B cell (primary cell): Measurements from ENCODE around the gene SRGAP2B.
"Not testable (repeated sequence)": the region's sequence is repeated elsewhere in the genome, so short reads cannot be mapped to it uniquely, and the experiment has no call there.

Experiments
- CTCF ChIP-seq: fragments of 200-600 bp; IDR thresholded peaks from one replicate; pipeline ENCODE4 v1.8.0; 2022; ENCODE audit warnings: antibody characterized with exemption, mild to moderate bottlenecking
- EZH2 ChIP-seq: IDR thresholded peaks from 2 replicates; pipeline ENCODE4 v1.6.1; 2012; ENCODE audit warnings: borderline replicate concordance, low read depth, mild to moderate bottlenecking, moderate library complexity, low read length; ENCODE audit not compliant: insufficient read depth, poor library complexity, severe bottlenecking

GRCh38 chr1:145122344-145123061, 27.4 kb upstream of the SRGAP2B start:
- not testable (repeated sequence) for TF ChIP-seq CTCF, EZH2
